ENCODE data around the gene SLAMF7.
"Not testable (repeated sequence)": the region's sequence is repeated elsewhere in the genome, so short reads cannot be mapped to it uniquely, and the experiment has no call there.

SLAMF7 gene

DNA sequence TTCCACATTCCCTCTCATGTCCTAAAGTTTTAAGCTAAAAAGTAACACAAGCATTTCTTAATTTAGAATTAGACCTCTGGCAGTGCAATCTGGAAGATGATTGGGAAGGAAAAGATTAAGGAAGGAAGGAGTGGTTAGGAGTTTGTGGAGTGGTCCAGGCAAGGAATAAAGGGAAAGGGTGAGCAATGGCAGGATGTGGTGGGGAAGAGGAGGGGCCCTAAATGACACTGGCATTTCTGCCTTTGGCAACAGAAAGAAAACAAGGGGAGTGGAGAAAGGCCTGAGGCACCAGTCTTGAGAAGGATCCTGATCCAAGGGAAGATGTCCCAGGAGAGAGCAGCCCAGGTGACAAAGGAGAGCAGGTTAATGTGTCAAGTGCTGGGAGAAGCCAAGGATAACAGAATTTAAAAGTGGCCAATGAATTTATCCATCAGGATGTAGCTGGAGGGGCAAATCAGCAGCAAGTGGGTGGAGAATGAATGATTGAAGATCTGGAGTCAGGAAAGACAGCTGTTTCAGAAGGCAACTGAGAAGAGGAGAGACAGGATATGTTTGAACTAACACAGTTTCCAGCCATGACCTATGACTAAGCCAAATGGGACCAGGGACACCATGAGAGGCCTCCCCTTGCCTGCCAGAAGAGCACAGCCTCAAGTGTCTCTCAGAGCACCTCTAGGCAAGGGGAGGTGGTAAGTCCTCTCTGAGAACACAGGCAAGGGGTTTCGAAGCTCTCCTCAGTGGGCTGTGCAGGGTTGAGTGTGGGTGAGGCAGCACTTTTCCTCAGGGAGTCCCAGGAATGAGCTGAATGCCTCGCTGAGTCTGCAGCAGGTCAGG is 36.1 kb downstream of the SLAMF7 start:
- DNase-seq (ENCODE audit: low read depth): no peak

DNA sequence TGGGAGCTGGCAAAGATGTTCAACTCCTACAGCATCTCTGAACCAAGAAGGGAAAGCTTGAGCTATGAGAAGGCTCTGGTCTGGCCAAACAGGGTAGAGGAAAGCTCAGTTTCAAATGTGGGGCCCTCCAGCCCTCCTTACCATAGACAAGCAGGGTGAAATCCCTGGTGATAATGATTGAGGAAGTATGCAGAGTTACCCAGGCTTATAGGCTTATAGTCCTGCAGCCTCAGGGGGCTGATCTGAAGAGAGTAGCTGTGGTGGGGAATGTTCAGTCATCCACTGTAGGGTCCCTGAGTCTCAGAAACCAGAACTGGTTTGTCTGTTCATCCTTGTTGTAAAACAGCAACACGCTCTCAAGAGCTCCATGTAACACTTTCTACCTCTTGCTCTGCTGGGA is 37.1 kb downstream of the SLAMF7 start:
- no peak for DNase-seq (ENCODE audit: low read depth)

DNA sequence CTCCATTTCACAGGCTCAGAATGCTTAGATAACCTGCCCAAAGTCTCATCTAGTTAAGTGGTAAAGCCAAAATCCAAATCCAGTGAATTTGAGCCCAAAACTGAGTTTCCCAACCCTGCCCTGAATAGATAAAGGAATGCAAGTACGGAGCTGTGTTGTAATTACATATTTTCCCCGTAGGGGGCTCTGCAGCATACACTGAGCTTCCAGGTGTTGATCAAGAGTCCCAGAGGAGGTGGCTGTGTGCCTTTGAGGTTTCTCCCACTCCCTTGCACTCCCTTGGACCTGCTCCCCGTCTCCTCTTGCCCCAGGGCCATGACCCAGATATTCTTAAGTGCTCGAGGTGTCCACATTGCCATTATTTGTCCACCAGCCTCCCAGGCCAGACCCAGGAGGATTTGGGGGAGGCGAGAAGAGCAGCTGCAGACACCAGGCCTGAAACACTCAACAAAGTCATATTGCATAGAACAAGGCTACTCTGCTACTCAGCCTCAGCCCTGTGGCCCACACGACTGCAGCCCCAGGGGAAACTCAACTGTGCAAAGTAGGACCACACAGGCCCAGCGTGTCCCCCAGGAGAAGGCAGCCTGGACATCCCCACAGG is 38.5 kb downstream of the SLAMF7 start:
- DNase-seq (ENCODE audit: low read depth): no peak

DNA sequence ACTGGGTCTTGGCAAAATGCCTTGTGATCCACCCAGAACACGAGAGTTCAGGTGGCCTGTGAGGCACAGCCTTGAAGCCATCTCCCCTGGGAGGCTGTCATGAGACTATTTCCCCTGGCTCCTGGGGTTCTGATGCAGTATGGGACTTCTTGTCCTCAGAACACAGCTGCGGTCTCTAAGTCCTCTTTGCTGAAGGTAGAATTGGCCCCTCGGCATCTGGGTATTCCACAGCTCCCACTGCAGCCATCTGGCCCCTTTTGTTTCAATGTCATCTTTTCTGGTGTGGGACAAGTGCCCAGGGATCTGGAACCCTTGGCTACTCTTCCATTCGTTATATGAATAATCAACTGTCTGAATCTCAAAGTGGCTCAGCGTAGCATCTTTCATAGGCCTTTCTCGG is 39.9 kb downstream of the SLAMF7 start:
- no peak for DNase-seq (ENCODE audit: low read depth)

DNA sequence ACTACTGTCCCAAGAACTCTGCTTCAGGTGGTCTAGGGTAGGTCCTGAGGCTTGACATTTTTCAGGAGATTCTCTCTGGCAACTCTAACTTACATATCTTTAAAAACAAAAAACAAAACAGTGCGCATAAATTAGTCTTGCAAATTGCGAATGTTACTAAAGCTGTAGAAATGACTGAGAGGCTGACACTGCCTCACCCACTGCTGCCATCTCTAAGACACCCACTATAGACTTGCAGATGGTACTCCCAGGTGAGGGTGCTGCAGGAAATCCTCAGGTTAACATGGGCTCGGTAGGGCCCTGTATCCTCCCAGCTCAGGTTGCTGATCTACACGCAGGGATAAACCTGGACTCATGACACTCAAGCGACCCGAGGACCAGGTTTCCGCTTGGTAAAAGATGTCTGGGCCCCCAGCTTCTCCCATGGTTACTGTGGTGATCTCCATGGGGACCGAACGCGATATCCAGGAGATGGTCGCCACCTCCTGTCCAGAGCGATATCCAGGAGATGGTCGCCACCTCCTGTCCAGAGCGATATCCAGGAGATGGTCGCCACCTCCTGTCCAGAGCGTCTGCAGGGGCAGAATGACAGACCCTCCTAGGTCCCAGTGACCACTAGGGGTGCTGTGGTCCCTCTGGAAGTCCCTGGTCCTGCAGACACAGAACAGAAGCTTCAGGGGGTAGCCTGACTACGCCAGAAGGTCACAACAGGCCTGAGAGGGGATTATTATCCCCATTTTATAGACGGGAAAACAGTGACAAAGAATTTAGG is 40.8 kb downstream of the SLAMF7 start:
- DNase-seq (ENCODE audit: low read depth): no peak

DNA sequence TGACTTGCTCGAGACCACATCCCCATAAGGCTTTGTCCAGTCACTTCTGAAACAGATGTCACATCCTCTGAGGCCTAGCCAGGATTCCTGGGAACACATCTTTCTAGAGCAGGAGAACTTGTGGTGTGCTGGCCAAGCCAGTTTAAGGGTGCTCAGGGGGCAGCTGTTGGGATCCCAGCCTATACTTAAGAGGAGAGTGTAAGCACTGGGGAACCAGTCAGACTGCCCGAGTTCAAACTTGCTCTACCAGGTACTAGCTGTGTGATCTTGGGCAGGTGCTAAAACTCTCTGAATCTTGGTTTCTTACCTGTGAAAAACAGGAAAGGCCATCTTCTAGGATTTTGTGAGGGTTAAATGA is 41.3 kb downstream of the SLAMF7 start:
- DNase-seq (ENCODE audit: low read depth): no peak

DNA sequence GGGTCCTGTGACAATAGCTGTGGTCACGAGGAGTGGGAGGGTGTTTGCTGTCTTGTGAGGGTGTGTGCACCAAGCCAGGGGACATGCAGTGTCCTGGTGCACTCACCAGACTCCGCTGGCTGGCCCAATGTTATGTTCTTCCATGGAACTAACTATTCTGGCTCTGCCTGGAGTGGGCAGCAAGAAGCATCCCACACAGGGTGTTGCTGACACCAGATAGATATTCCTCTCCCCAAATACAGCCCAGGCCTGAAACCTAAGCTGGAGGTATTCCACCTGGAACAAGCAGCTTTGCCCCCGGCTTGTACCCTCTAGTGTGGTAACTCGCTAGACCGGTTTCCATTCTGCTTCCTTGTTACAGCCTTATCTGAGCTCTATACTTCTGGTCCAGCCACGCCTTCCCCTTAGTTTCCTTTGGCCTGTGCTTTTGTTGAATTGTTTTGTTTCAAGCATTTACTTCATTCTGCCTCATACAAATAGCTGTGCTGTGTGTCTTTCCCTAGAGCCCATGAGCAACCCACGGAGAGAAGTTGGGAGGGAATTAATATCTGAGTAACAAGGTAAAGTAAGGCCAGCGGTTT is 42.2 kb downstream of the SLAMF7 start:
- DNase-seq (ENCODE audit: low read depth): no peak

DNA sequence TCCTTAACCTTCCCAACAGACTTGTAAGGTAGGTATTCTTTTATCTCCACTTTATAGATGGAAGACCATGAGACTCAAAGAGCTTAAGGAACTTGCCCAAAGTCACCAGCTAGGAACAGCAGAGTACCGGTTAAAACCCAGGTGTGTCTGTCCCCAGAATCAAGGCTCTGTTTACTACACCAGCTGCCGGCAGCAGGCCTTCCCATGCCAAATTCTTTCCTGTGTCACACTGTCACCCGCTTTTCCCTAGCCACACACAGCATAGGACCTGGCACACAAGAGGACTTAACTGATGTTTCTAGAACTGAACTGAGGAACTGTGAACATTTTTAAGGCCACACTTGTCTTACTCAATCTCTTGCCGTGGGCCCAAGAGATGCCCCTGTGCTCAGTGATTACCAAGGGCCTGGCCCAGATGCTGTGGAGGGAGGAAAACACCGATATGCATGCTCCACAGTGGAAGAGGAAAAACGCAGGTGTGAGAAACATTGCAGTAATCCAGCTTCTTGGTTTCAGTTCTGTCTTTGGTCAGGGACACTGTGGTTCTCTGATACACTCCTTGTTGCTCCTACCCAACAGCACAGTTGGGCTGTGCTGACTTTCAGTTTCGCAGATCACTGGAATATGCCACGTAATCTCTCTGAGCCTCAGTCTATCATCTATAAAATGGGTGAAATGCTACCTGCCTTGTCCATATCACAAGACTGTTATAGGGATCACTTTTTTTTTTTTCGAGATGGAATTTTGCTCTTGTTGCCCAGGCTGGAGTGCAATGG is 43.1 kb downstream of the SLAMF7 start:
- no peak for DNase-seq (ENCODE audit: low read depth)

DNA sequence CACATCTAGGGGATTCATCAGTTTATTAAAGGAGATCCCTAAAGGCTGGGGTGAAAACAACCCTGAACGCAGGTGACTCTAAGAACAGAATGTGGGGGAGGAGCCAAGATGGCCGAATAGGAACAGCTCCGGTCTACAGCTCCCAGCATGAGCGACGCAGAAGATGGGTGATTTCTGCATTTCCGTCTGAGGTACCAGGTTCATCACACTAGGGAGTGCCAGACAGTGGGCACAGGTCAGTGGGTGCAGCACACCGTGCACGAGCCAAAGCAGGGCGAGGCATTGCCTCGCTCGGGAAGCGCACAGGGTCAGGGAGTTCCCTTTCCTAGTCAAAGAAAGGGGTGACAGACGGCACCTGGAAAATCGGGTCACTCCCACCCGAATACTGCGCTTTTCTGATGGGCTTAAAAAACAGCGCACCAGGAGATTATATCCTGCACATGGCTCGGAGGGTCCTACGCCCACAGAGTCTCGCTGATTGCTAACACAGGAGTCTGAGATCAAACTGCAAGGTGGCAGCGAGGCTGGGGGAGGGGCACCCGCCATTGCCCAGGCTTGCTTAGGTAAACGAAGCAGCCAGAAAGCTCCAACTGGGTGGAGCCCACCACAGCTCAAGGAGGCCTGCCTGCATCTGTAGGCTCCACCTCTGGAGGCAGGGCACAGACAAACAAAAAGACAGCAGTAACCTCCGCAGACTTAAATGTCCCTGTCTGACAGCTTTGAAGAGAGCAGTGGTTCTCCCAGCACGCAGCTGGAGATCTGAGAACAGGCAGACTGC is 44.1 kb downstream of the SLAMF7 start:
- not testable (repeated sequence) for DNase-seq (ENCODE audit: low read depth)

DNA sequence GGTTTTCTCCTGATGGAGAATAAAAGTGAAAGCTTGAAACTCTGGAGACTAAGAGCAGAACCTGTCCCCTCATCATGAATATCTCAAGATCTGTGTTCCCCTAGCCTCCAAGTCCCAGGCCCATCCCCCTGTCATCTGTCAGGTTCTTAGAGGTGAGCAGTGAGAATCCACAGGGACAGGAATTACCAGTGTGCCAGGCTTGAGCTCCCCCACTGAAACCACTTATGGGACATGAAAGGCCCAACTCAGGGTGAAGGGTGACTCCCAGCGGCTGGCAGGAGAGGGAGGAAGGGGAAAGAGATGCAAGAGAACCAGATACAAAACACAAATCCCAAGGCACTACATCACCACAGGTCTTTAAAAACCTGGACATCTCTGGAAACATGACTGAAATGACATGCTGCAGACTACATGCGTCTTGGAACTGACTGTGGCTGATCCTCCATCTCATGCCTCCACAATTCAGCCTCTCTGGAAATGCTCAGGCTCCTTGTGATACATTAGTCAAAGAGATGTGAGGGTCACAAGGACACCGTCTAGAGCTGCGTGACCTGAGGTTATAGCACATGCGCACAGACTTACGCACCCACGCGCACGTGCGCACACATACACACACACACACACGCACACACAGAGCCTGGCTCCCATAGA is 50.1 kb downstream of the SLAMF7 start:
- DNase-seq (ENCODE audit: low read depth): no peak

DNA sequence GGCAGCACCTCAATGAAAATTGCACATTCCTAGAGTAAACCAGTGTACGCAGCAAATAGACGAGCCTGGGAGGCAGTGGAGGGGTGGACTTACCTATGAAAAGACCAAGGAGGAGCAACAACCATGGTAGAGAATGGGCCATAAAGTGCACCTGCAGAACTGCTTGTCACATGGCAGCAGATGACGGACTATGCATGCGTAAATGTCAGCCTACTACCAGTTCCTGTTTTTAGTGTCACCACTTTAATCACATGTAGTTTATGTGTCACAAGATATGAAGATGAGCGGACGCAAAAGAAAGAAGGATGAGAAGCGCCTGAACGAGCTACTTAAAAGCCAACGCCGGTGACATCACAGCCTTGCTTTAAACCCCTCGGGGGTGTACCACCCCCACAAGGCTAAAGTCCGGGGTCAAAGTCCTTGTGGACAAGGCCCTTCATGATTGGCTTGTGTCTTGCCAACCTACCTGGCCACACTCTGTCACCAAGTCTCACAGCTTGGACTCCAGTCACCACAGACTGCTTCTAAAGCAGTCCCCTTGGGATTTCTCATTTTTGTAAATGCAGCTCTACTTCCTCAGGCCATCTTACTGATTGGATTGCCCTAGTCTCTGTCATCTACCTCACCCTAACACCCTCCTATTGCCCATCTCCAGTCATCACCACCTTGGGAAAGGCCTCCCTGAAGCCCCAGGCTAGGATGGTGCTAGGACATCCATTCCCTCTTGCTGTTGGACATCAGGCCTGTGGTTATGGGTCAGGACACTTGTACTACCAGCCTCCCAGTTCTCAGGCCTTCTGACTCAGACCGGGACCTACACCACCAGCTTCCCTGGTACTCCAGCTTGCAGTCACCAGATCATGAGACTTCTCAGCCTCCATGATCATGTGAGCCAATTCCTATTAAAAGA is 50.9 kb downstream of the SLAMF7 start:
- DNase-seq (ENCODE audit: low read depth): no peak

DNA sequence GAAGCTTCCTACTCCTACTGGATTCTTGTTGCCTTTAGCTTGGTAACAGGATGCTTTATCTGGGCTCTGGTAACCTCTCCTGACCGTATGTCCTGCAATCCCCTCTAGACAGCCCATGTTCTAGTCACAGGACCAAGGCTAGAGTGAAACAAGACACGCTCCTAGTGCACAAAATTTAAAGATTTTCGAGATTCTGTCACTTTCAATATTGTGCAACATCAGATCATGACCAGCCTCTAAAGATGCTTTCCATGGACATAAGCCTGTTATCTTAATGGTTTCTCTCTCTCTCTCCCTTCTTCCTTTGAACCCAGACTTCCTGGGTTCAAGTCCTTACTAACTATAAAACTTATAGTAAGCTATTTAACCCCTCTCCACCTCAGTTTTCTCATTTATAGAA is 55.3 kb downstream of the SLAMF7 start:
- DNase-seq (ENCODE audit: low read depth): no peak

DNA sequence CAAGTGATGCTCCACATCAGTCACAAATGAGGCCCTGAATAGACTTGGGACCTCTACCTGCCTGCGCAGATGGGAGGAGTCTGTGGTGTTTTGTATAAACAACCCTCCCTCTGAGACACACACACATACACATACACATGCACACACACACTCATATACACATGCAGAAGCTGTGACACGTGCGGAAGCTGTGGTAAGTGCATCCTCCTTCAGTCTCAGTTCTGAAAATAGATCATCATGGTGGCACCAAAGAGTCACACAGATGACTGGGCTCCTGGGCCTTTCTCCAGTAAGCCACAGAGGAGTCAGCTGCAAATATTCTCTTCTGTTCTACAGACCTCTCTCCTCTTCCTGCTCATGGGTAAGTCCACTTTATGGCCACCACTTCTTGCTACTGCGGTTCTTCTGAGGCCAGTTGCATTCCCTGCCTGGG is 56.9 kb downstream of the SLAMF7 start, which contains the start of gene LY9:
Gene LY9, plus strand, starts transcription at position 224 of the 433 bp plus-strand sequence. Its CDS starts 14 bp downstream, at position 238.
- no peak for DNase-seq (ENCODE audit: low read depth)

DNA sequence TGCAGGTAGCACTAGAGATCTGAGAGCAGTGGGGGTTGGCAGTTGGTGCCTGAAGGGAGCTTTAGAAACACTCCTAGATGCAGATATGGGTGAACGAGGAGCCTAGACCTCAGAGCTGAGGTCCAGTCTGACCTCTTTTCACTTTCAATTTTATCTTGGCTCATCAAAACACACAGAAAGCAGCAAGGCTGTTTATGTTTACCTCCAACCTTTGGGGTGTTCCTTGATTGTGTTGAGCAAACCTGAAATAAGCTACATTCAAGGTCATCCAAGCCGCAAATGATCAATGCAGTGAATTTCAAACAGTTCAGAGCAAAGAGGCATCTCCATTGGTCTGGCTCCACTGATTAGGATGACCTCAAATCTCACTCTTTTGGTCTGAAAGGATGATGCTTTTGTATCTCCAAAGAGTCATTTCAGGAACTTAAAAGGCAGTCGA is 58.2 kb downstream of the SLAMF7 start:
- DNase-seq (ENCODE audit: low read depth): no peak

DNA sequence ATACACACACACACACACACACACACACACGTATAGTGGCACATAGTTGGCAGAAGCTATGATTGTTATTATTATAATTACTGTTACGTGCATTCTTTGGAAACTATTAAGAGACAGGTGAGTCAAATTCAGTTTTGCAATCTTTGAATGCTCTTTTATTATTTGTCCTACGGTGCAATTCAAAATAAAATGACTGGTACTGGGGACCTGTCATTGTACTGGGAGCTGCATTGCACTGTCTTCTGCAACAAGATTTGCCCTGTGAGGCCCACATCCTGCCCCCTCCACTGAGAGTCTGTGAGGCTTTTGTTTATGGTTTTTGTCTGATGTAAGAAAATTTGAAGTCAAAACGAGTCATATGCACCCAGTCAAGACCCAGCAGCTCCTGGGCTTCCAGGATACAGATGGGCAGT is 58.8 kb downstream of the SLAMF7 start:
- DNase-seq (ENCODE audit: low read depth): no peak

DNA sequence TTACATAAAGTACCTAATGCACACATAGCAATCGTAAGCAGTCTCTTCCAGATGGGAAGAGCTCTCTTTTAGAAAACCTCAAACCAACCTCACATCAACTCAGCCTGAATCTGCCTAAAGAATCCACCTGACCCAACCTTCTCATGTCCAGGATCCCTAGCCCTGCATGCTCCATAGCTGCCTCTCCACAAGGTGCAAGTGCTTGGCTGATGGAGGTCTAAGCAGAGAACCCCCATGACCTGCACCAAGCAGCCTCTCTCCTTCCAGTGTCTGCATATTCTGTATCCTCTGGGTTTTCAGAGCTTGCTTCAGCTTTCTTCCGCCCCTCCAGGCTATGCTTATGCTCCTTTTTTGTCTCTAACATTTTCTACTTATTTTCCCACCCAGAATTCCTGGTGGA is 59.4 kb downstream of the SLAMF7 start:
- no peak for DNase-seq (ENCODE audit: low read depth)

DNA sequence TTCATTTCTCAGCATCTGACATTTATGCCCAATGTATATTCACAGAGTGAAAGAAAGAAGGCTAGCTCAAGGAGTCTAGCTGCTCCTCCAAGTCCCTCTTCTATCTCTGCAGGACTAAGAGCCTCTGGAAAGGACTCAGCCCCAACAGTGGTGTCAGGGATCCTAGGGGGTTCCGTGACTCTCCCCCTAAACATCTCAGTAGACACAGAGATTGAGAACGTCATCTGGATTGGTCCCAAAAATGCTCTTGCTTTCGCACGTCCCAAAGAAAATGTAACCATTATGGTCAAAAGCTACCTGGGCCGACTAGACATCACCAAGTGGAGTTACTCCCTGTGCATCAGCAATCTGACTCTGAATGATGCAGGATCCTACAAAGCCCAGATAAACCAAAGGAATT is 60.6 kb downstream of the SLAMF7 start:
- DNase-seq (ENCODE audit: low read depth): no peak

DNA sequence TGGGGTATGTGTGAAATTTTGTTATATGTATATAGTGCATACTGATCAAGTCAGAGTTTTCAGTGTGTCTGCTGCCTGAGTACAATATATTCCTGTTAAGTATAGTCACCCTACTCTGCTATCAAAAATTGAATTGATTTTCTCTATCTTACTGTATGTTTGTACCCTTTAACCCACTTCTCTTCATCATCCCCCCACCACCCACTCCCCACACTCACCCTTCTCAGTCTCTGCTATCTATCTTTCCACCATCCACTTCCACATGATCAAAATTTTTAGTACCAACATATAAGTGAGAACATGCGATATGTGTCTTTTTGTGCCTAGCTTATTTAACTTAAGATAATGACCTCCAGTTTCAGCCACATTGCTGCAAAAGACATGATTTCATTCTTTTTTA is 61.1 kb downstream of the SLAMF7 start:
- no peak for DNase-seq (ENCODE audit: low read depth)

DNA sequence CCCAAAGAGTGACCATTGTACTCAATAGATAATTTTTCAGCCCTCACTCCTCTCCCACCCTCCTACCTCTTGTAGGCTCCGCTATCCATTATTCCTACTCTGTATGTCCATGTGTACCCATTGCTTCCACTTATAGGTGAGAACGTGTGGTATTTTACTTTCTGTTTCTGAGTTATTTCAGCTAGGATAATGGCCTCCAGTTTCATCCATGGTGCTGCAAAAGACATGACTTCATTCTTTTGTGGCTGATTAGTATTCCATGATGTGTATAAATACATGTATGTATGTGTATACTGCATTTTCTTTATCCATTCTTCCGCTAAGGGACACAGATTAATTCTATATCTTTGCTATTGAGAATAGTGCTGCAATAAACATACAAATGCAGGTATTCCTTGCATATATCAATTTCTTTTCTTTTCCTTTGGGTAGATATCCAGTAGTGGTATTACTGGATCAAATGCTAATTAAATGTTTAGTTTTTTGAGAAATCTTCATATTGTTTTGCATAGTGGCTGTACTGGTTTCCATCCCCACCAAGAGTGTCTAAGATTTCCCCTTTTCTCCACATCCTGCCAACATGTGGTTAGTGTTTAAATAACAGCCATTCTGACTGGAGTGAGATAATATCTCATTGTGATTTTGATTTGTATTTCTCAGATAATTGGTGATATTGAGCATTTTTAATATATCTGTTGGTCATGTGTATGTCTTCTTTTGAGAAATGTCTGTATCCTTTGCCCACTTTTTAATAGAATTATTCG is 61.8 kb downstream of the SLAMF7 start:
- DNase-seq (ENCODE audit: low read depth): no peak

Data from fibroblast of the conjunctiva (primary cell).